Measurements from ENCODE around the gene ZNF417.

DNA sequence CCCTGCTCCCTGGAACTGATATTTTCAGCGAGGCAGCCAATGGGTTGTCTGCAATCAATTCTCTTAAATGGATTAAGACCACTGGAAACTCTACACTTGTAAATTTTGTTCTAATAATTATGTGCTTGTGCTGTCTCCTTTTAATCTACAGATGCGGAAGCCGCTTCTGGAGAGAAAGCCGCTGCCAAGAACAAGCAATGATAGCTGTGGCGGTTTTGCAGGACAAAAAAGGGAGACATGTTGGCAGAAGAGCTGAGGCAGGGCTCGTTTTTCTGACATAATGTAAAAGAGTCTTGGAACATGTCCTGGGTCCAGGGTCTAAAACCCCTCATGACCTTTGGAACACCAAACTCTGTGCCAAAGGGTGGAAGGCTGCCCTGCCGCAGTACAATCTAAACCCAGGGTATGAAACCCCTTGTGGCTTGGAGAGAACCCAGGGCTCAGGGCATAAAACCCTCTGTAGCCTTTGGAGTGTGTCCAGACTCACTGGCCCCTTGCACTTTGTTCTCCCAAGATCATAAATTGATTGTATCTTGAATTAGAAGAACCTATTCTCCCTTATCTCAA is 12.7 kb downstream of the ZNF417 start:
- TF ChIP-seq POLR2A (IDR thresholded peaks at IDR 0.05): no peak
- TF ChIP-seq, protein P1, sequence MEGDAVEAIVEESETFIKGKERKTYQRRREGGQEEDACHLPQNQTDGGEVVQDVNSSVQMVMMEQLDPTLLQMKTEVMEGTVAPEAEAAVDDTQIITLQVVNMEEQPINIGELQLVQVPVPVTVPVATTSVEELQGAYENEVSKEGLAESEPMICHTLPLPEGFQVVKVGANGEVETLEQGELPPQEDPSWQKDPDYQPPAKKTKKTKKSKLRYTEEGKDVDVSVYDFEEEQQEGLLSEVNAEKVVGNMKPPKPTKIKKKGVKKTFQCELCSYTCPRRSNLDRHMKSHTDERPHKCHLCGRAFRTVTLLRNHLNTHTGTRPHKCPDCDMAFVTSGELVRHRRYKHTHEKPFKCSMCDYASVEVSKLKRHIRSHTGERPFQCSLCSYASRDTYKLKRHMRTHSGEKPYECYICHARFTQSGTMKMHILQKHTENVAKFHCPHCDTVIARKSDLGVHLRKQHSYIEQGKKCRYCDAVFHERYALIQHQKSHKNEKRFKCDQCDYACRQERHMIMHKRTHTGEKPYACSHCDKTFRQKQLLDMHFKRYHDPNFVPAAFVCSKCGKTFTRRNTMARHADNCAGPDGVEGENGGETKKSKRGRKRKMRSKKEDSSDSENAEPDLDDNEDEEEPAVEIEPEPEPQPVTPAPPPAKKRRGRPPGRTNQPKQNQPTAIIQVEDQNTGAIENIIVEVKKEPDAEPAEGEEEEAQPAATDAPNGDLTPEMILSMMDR (IDR thresholded peaks at IDR 0.05): no peak
